Tibial nerve (tissue), 4 donors: ENCODE results near the gene MARCHF10. TPM values are rescaled to one million over a fixed set of nuclear protein-coding genes. Genes with fewer than 3 reads are reported as not detected.

Experiments
- DNase-seq, 2 donors: peaks; one replicate each; pipeline ENCODE4 v3.0.0-alpha.2; 2019; ENCODE audit warnings: low spot score in 2 of 2
- H3K27ac ChIP-seq, 4 donors: fragments of 200-600 bp; sonication (generic) in 3 of 4; one replicate each; pipeline ENCODE4 v1.5.1; 2017 to 2019; ENCODE audit warnings: mild to moderate bottlenecking in 1 of 4
- H3K27me3 ChIP-seq, 2 donors: fragments of 200-600 bp; sonication (generic) in 1 of 2; one replicate each; pipeline versions ENCODE4 v1.5.1 to v1.6.0; 2017 to 2019
- H3K36me3 ChIP-seq, 3 donors: fragments of 200-600 bp; sonication (generic); one replicate each; pipeline ENCODE4 v1.5.1; 2018 to 2019
- H3K4me1 ChIP-seq, 4 donors: fragments of 200-600 bp; sonication (generic) in 3 of 4; one replicate each; pipeline ENCODE4 v1.5.1; 2017 to 2019
- H3K4me3 ChIP-seq, 4 donors: fragments of 200-600 bp; sonication (generic) in 3 of 4; one replicate each; pipeline ENCODE4 v1.5.1; 2017 to 2019; ENCODE audit warnings: mild to moderate bottlenecking in 1 of 4, moderate library complexity in 1 of 4
- H3K9me3 ChIP-seq, 4 donors: fragments of 200-600 bp; sonication (generic) in 3 of 4; one replicate each; pipeline ENCODE4 v1.5.1; 2017 to 2019
- EP300 ChIP-seq, 2 donors: sonication (generic); formaldehyde crosslinking; IDR thresholded peaks; one replicate each; pipeline ENCODE4 v1.6.1; 2017; ENCODE audit warnings: antibody characterized with exemption in 2 of 2, mild to moderate bottlenecking in 1 of 2
- POLR2A ChIP-seq, 2 donors: fragments of 450-650 bp; IDR thresholded peaks; one replicate each; pipeline ENCODE4 v1.6.1; 2017; ENCODE audit warnings: antibody characterized with exemption in 2 of 2, mild to moderate bottlenecking in 2 of 2, moderate library complexity in 2 of 2
- WGBS, 2 donors: methylation state at CpG; one replicate each; pipeline ENCODE4 v1.1.5; 2018; 5-methylcytosine and 5-hydroxymethylcytosine counted together
- total RNA-seq, 4 donors: library from RNA; depleted of rRNA; stranded (reverse); fragments of >200 nt; gene quantifications; one replicate each; pipeline ENCODE4 v1.1.0, GENCODE V29; 2016
- TF ChIP-seq, protein P1 (sequence below), 5 experiments: fragments of 200-600 bp in 3 of 5; fragments of 450-650 bp in 2 of 5; sonication (generic) in 3 of 5; IDR thresholded peaks; one replicate each; pipeline ENCODE4 v1.5.1; 2016 to 2019; ENCODE audit warnings: antibody characterized with exemption in 5 of 5, mild to moderate bottlenecking in 3 of 5, moderate library complexity in 2 of 5

Gene MARCHF10
- total RNA-seq, 4 donors from 2014 or later = 1.8 to 11.7 (median 3.6) TPM

DNA sequence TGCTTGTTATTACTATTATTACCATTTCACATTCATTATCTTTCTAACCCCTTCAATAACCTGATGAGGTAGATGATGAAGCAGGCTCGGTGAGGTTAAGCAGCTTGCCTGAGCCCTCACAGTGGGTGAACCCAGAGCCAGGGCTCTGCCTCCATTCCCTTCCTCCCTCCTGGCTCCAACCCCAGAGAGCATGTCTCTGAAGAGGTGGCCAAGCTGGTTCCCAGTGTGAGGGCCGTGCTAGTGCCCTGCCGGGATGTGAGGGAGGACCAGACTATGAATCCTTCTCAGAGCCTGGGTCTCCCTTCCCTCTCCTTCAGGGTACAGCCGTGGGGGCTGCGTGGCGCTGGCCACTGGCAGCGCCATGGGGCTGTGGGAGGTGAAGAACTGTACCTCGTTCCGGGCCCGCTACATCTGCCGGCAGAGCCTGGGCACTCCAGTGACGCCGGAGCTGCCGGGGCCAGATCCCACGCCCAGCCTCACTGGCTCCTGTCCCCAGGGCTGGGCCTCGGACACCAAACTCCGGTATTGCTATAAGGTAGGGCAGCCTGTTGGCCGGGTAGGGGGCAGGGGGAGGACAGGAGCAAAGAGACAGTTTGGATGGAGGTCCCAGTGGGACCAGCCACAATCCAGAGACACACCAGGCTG lies 131.0 kb downstream of the MARCHF10 start:
- 88 to 91% methylated on average over 9 to 12 of the region's 18 CpGs for WGBS, 2 donors
- no peaks in the 10 kb centered on the region for H3K9me3 ChIP-seq
- DNase-seq = no peak
- no peak overlapping the region for H3K4me3 ChIP-seq
- no peaks in the 10 kb centered on the region for H3K27me3 ChIP-seq
- no peak overlapping the region for H3K27ac ChIP-seq
- TF ChIP-seq POLR2A (IDR thresholded peaks at IDR 0.05) = no peak
- TF ChIP-seq EP300 (IDR thresholded peaks at IDR 0.05) = no peak
- TF ChIP-seq, protein P1, sequence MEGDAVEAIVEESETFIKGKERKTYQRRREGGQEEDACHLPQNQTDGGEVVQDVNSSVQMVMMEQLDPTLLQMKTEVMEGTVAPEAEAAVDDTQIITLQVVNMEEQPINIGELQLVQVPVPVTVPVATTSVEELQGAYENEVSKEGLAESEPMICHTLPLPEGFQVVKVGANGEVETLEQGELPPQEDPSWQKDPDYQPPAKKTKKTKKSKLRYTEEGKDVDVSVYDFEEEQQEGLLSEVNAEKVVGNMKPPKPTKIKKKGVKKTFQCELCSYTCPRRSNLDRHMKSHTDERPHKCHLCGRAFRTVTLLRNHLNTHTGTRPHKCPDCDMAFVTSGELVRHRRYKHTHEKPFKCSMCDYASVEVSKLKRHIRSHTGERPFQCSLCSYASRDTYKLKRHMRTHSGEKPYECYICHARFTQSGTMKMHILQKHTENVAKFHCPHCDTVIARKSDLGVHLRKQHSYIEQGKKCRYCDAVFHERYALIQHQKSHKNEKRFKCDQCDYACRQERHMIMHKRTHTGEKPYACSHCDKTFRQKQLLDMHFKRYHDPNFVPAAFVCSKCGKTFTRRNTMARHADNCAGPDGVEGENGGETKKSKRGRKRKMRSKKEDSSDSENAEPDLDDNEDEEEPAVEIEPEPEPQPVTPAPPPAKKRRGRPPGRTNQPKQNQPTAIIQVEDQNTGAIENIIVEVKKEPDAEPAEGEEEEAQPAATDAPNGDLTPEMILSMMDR (IDR thresholded peaks at IDR 0.05) = no peak
- peaks cover 0 to 26% (median 0%) of the 10 kb centered on the region in 3 donors for H3K36me3 ChIP-seq
- peaks cover 0 to 9% (median 0%) of the 10 kb centered on the region in 4 donors for H3K4me1 ChIP-seq

GRCh38 chr17:62676231-62676943 lies 131.7 kb downstream of the MARCHF10 start:
- TF ChIP-seq, protein P1 (IDR thresholded peaks at IDR 0.05) = no peak
- TF ChIP-seq POLR2A (IDR thresholded peaks at IDR 0.05) = no peak
- WGBS, 2 donors = 83 to 89% methylated on average over 13 to 14 of the region's 16 CpGs
- H3K4me3 ChIP-seq = no peak overlapping the region

GRCh38 chr17:62675701-62676100 lies 132.4 kb downstream of the MARCHF10 start:
- peaks cover 0 to 14% (median 0%) of the 10 kb centered on the region in 4 donors for H3K4me1 ChIP-seq
- H3K27ac ChIP-seq = no peak overlapping the region
- H3K27me3 ChIP-seq = no peaks in the 10 kb centered on the region
- H3K4me3 ChIP-seq = no peak overlapping the region
- H3K36me3 ChIP-seq = peaks cover 0 to 14% (median 0%) of the 10 kb centered on the region in 3 donors
- DNase-seq = no peak
- no peak for TF ChIP-seq POLR2A (IDR thresholded peaks at IDR 0.05)
- TF ChIP-seq, protein P1 (IDR thresholded peaks at IDR 0.05) = no peak
- TF ChIP-seq EP300 (IDR thresholded peaks at IDR 0.05) = no peak
- no peaks in the 10 kb centered on the region for H3K9me3 ChIP-seq
- 84 to 91% methylated on average over 4 of the region's 4 CpGs for WGBS, 2 donors

More at GRCh38 chr17:62676231-62676943, 131.7 kb downstream of the MARCHF10 start:
- Histone ChIP-seq H3K4me1 (peaks cover 0 to 14% (median 0%) of the 10 kb centered on the region in 4 donors), H3K27me3 (no peaks in the 10 kb centered on the region), H3K36me3 (peaks cover 0 to 20% (median 0%) of the 10 kb centered on the region in 3 donors), H3K9me3 (no peaks in the 10 kb centered on the region), H3K27ac (no peak overlapping the region)
- no peak for DNase-seq

GRCh38 chr17:62675260-62675659 lies 132.9 kb downstream of the MARCHF10 start:
- H3K27ac ChIP-seq = peak overlapping the region in 1 of 4 donors; percentile 11
- no peaks in the 10 kb centered on the region for H3K27me3 ChIP-seq
- H3K4me1 ChIP-seq = peaks cover 0 to 14% (median 0%) of the 10 kb centered on the region in 4 donors
- WGBS, 2 donors = 33 to 34% methylated on average over 11 to 12 of the region's 12 CpGs
- H3K9me3 ChIP-seq = no peaks in the 10 kb centered on the region
- no peak overlapping the region for H3K4me3 ChIP-seq
- no peak for DNase-seq
- peaks cover 0 to 12% (median 0%) of the 10 kb centered on the region in 3 donors for H3K36me3 ChIP-seq
- TF ChIP-seq, protein P1 (IDR thresholded peaks at IDR 0.05) = no peak
- TF ChIP-seq POLR2A (IDR thresholded peaks at IDR 0.05) (no peak), EP300 (IDR thresholded peaks at IDR 0.05) (no peak)

- no peak overlapping the region for H3K4me3 ChIP-seq
- H3K4me1 ChIP-seq = peaks cover 0 to 14% (median 0%) of the 10 kb centered on the region in 4 donors
- peak overlapping the region in 1 of 4 donors; percentile 11 for H3K27ac ChIP-seq
- peaks cover 0 to 12% (median 0%) of the 10 kb centered on the region in 3 donors for H3K36me3 ChIP-seq
- H3K27me3 ChIP-seq = no peaks in the 10 kb centered on the region
- WGBS, 2 donors = 94 to 97% methylated on average over 3 of the region's 3 CpGs
- no peaks in the 10 kb centered on the region for H3K9me3 ChIP-seq
- TF ChIP-seq EP300 (IDR thresholded peaks at IDR 0.05) (no peak), POLR2A (IDR thresholded peaks at IDR 0.05) (no peak)
- TF ChIP-seq, protein P1 (IDR thresholded peaks at IDR 0.05) = no peak
- DNase-seq = no peak
These were observed 133.3 kb downstream of the MARCHF10 start for GRCh38 chr17:62674841-62675240.
